MM.1S (cell line): ENCODE measurements around the gene CACHD1.

Experiments
- DNase-seq: peaks from one replicate; pipeline ENCODE4 v3.0.0-alpha.2; 2015
- H2AFZ ChIP-seq: fragments of 300-600 bp; sonication (generic); 2 replicates; pipeline ENCODE4 v1.6.0; 2016; ENCODE audit warnings: antibody characterized with exemption, low read length
- H3F3A ChIP-seq: fragments of 300-600 bp; sonication (generic); 2 replicates; pipeline ENCODE4 v1.6.1; 2016; ENCODE audit warnings: mild to moderate bottlenecking, antibody characterized with exemption, low read length, moderate library complexity, mixed read lengths; ENCODE audit not compliant: insufficient read depth
- H3K27ac ChIP-seq: fragments of 300-600 bp; sonication (generic); 2 replicates; pipeline ENCODE4 v1.5.1; 2016; ENCODE audit warnings: mild to moderate bottlenecking, low read length
- H3K27me3 ChIP-seq: fragments of 300-600 bp; sonication (generic); replicated peaks from 2 replicates; pipeline ENCODE4 v1.6.0; 2016; ENCODE audit warnings: low read length; ENCODE audit not compliant: insufficient read depth
- H3K36me3 ChIP-seq: fragments of 300-600 bp; sonication (generic); replicated peaks from 2 replicates; pipeline ENCODE4 v1.6.1; 2016; ENCODE audit warnings: mild to moderate bottlenecking, low read length, mixed read lengths; ENCODE audit not compliant: insufficient read depth
- H3K4me1 ChIP-seq: fragments of 300-600 bp; sonication (generic); 2 replicates; pipeline ENCODE4 v1.6.1; 2016; ENCODE audit warnings: low read length, mixed read lengths
- H3K4me2 ChIP-seq: fragments of 300-600 bp; sonication (generic); 2 replicates; pipeline ENCODE4 v1.6.0; 2016; ENCODE audit warnings: low read depth, low read length
- H3K4me3 ChIP-seq: fragments of 300-600 bp; sonication (generic); 2 replicates; pipeline ENCODE4 v1.5.1; 2016; ENCODE audit warnings: low read length, mixed read lengths
- H3K79me2 ChIP-seq: fragments of 300-600 bp; sonication (generic); 2 replicates; pipeline ENCODE4 v1.6.1; 2016; ENCODE audit warnings: mixed run types, low read length, mixed read lengths
- H3K9ac ChIP-seq: fragments of 300-600 bp; sonication (generic); 2 replicates; pipeline ENCODE4 v1.6.1; 2016; ENCODE audit warnings: low read length, mixed read lengths
- H3K9me2 ChIP-seq: fragments of 300-600 bp; sonication (generic); replicated peaks from 2 replicates; pipeline ENCODE4 v1.6.1; 2016; ENCODE audit warnings: mild to moderate bottlenecking, low read length, mixed read lengths; ENCODE audit not compliant: insufficient read depth
- H3K9me3 ChIP-seq: fragments of 300-600 bp; sonication (generic); replicated peaks from 2 replicates; pipeline ENCODE4 v1.6.1; 2016; ENCODE audit warnings: mild to moderate bottlenecking, low read length, mixed read lengths; ENCODE audit not compliant: insufficient read depth
- H4K20me1 ChIP-seq: fragments of 300-600 bp; sonication (generic); 2 replicates; pipeline ENCODE4 v1.6.1; 2016; ENCODE audit warnings: mild to moderate bottlenecking, low read length, moderate library complexity, mixed read lengths; ENCODE audit not compliant: insufficient read depth
- CTCF ChIP-seq: fragments of 300-600 bp; sonication (generic); IDR thresholded peaks from 2 replicates; pipeline ENCODE4 v1.5.1; 2016; ENCODE audit warnings: antibody characterized with exemption, low read length, mixed read lengths
- EZH2 ChIP-seq: fragments of 300-600 bp; sonication (generic); optimal IDR thresholded peaks from 2 replicates; pipeline ENCODE3; 2017; ENCODE audit warnings: low read depth, mild to moderate bottlenecking, antibody characterized with exemption, low read length, mixed read lengths
- EZH2phosphoT487 ChIP-seq: fragments of 300-600 bp; sonication (generic); IDR thresholded peaks from 2 replicates; pipeline ENCODE4 v1.6.1; 2018; ENCODE audit warnings: antibody characterized with exemption, low read length

The CACHD1 gene

GRCh38 chr1:64651841-64652240 lies 181.9 kb downstream of the CACHD1 start:
- TF ChIP-seq EZH2phosphoT487 (no peak), EZH2 (no peak)
- Histone ChIP-seq H3K36me3 (no peaks in the 10 kb centered on the region), H3K27ac (no peak overlapping the region)

GRCh38 chr1:64653466-64653865 lies 183.5 kb downstream of the CACHD1 start:
- DNase-seq = no peak
- Histone ChIP-seq H3K4me3 (no peak overlapping the region), H3K9me2 (no peaks in the 10 kb centered on the region), H4K20me1 (no peaks in the 10 kb centered on the region), H2AFZ (no peak overlapping the region), H3K36me3 (no peaks in the 10 kb centered on the region), H3K4me2 (no peak overlapping the region), H3K9ac (no peak overlapping the region), H3K27me3 (no peaks in the 10 kb centered on the region), H3K79me2 (no peaks in the 10 kb centered on the region), H3K27ac (no peak overlapping the region), H3F3A (no peaks in the 10 kb centered on the region), H3K4me1 (no peaks in the 10 kb centered on the region), H3K9me3 (no peaks in the 10 kb centered on the region)
- TF ChIP-seq CTCF (no peak), EZH2 (no peak), EZH2phosphoT487 (no peak)

More at GRCh38 chr1:64651841-64652240, 181.9 kb downstream of the CACHD1 start:
- Histone ChIP-seq H3K4me1 (no peaks in the 10 kb centered on the region), H3K9ac (no peak overlapping the region), H4K20me1 (no peaks in the 10 kb centered on the region), H3K4me2 (no peak overlapping the region), H3K4me3 (no peak overlapping the region), H3K27me3 (no peaks in the 10 kb centered on the region), H3F3A (no peaks in the 10 kb centered on the region), H3K9me2 (no peaks in the 10 kb centered on the region), H3K79me2 (no peaks in the 10 kb centered on the region), H3K9me3 (no peaks in the 10 kb centered on the region), H2AFZ (no peak overlapping the region)
- no peak for DNase-seq

- no peak for DNase-seq
- H3K27me3 ChIP-seq = no peaks in the 10 kb centered on the region
- no peak overlapping the region for H3K4me2 ChIP-seq
- no peaks in the 10 kb centered on the region for H3K4me1 ChIP-seq
- no peak overlapping the region for H2AFZ ChIP-seq
- no peak overlapping the region for H3K9ac ChIP-seq
- H3K4me3 ChIP-seq = no peak overlapping the region
- no peaks in the 10 kb centered on the region for H3K79me2 ChIP-seq
- no peaks in the 10 kb centered on the region for H4K20me1 ChIP-seq
- no peaks in the 10 kb centered on the region for H3K9me2 ChIP-seq
- no peaks in the 10 kb centered on the region for H3K9me3 ChIP-seq
- no peaks in the 10 kb centered on the region for H3K36me3 ChIP-seq
- no peak overlapping the region for H3K27ac ChIP-seq
- no peaks in the 10 kb centered on the region for H3F3A ChIP-seq
- TF ChIP-seq EZH2phosphoT487 = no peak
- no peak for TF ChIP-seq CTCF
- no peak for TF ChIP-seq EZH2
Measured at GRCh38 chr1:64654519-64655341, 184.8 kb downstream of the CACHD1 start.

GRCh38 chr1:64655861-64656260 lies 185.9 kb downstream of the CACHD1 start:
- H3K27ac ChIP-seq = no peak overlapping the region
- no peak for DNase-seq
- H4K20me1 ChIP-seq = no peaks in the 10 kb centered on the region
- H3K4me2 ChIP-seq = no peak overlapping the region
- no peak overlapping the region for H3K9ac ChIP-seq
- no peak overlapping the region for H3K4me3 ChIP-seq
- TF ChIP-seq CTCF (no peak), EZH2 (no peak), EZH2phosphoT487 (no peak)
- H3K9me2 ChIP-seq = no peaks in the 10 kb centered on the region
- no peaks in the 10 kb centered on the region for H3K9me3 ChIP-seq
- H3K79me2 ChIP-seq = no peaks in the 10 kb centered on the region
- H3F3A ChIP-seq = no peaks in the 10 kb centered on the region
- H3K36me3 ChIP-seq = no peaks in the 10 kb centered on the region
- H3K27me3 ChIP-seq = no peaks in the 10 kb centered on the region
- no peak overlapping the region for H2AFZ ChIP-seq
- H3K4me1 ChIP-seq = no peaks in the 10 kb centered on the region
